GM10847 (cell line): ENCODE measurements around the gene PWP2.

Source experiments
- POLR2A ChIP-seq: IDR thresholded peaks from 2 replicates; pipeline ENCODE4 v1.6.1; 2011; ENCODE audit not compliant: insufficient read length; ENCODE audit errors: extremely low read depth

PWP2 gene

GRCh38 chr21:44089001-44089911 lies 17.9 kb upstream of the PWP2 start:
- TF ChIP-seq POLR2A, result no peak

GRCh38 chr21:44090325-44090724 lies 16.9 kb upstream of the PWP2 start:
- no peak for TF ChIP-seq POLR2A

- TF ChIP-seq POLR2A, result no peak
Observed at GRCh38 chr21:44092211-44092610, 15.0 kb upstream of the PWP2 start.

- no peak for TF ChIP-seq POLR2A
Observed at GRCh38 chr21:44093761-44094160, 13.4 kb upstream of the PWP2 start.

- TF ChIP-seq POLR2A, result no peak
Observed at GRCh38 chr21:44094832-44095231, 12.4 kb upstream of the PWP2 start.
